Trophoblast cell (in vitro differentiated cells and primary cell): ENCODE measurements around the gene TRPC4.

Experiments
- DNase-seq, 2 donors: peaks; one replicate each; pipeline ENCODE4 v3.0.0-alpha.2; 2016
- H2AFZ ChIP-seq: 2 replicates; pipeline ENCODE4 v1.6.1; 2013; ENCODE audit warnings: low read length, moderate library complexity, mild to moderate bottlenecking; ENCODE audit not compliant: insufficient read depth, poor library complexity
- H2AK5ac ChIP-seq: 2 replicates; pipeline ENCODE4 v1.6.1; 2013; ENCODE audit warnings: mild to moderate bottlenecking, low read length
- H2BK120ac ChIP-seq: 2 replicates; pipeline ENCODE4 v1.6.1; 2013; ENCODE audit warnings: low read length, mild to moderate bottlenecking, moderate library complexity; ENCODE audit not compliant: insufficient read depth, poor library complexity
- H2BK12ac ChIP-seq: 2 replicates; pipeline ENCODE4 v1.6.1; 2013; ENCODE audit warnings: mild to moderate bottlenecking, low read length, moderate library complexity
- H2BK5ac ChIP-seq: 2 replicates; pipeline ENCODE4 v1.6.1; 2013; ENCODE audit warnings: low read length, low read depth, moderate library complexity, mild to moderate bottlenecking; ENCODE audit not compliant: poor library complexity
- H3K14ac ChIP-seq: 2 replicates; pipeline ENCODE4 v1.6.1; 2013; ENCODE audit warnings: mild to moderate bottlenecking, low read length
- H3K18ac ChIP-seq: 2 replicates; pipeline ENCODE4 v1.6.1; 2013; ENCODE audit warnings: mild to moderate bottlenecking, low read length
- H3K23ac ChIP-seq: 2 replicates; pipeline ENCODE4 v1.6.1; 2013; ENCODE audit warnings: low read length
- H3K27ac ChIP-seq: 2 replicates; pipeline ENCODE4 v1.5.1; 2013; ENCODE audit warnings: low read depth, mild to moderate bottlenecking, inconsistent platforms, low read length, moderate library complexity
- H3K27me3 ChIP-seq: 2 replicates; pipeline ENCODE4 v1.6.1; 2013; ENCODE audit warnings: inconsistent platforms, mild to moderate bottlenecking, low read length, moderate library complexity; ENCODE audit not compliant: insufficient read depth
- H3K36me3 ChIP-seq, 2 experiments: 1 replicate in 1 of 2; 2 replicates in 1 of 2; pipeline ENCODE4 v1.6.1; 2013; ENCODE audit warnings: low read length in 2 of 2, mild to moderate bottlenecking in 2 of 2, moderate library complexity in 1 of 2; ENCODE audit not compliant: insufficient read depth in 2 of 2, control insufficient read depth in 1 of 2
- H3K4ac ChIP-seq: 2 replicates; pipeline ENCODE4 v1.6.1; 2013; ENCODE audit warnings: low read depth, mild to moderate bottlenecking, low read length, moderate library complexity
- H3K4me1 ChIP-seq, 2 experiments: 1 replicate in 1 of 2; 2 replicates in 1 of 2; pipeline ENCODE4 v1.6.1; 2013; ENCODE audit warnings: low read length in 2 of 2, mild to moderate bottlenecking in 2 of 2, moderate library complexity in 1 of 2; ENCODE audit not compliant: insufficient read depth in 2 of 2, control insufficient read depth in 1 of 2
- H3K4me2 ChIP-seq: 2 replicates; pipeline ENCODE4 v1.6.1; 2013; ENCODE audit warnings: inconsistent platforms, mild to moderate bottlenecking, low read length, moderate library complexity
- H3K4me3 ChIP-seq: 2 replicates; pipeline ENCODE4 v1.5.1; 2013; ENCODE audit warnings: mild to moderate bottlenecking, low read depth, low read length, inconsistent platforms
- H3K79me1 ChIP-seq: one replicate; pipeline ENCODE4 v1.6.1; 2013; ENCODE audit warnings: low read length
- H3K79me2 ChIP-seq: 2 replicates; pipeline ENCODE4 v1.6.1; 2013; ENCODE audit warnings: low read length, mild to moderate bottlenecking; ENCODE audit not compliant: control insufficient read depth, insufficient read depth, poor library complexity
- H3K9ac ChIP-seq: 2 replicates; pipeline ENCODE4 v1.6.1; 2013; ENCODE audit warnings: mild to moderate bottlenecking, low read length
- H3K9me3 ChIP-seq: 2 replicates; pipeline ENCODE4 v1.6.1; 2013; ENCODE audit warnings: low read depth, mild to moderate bottlenecking, control low read depth, inconsistent platforms, low read length; ENCODE audit not compliant: insufficient read depth
- H4K12ac ChIP-seq: 2 replicates; pipeline ENCODE4 v1.6.1; 2013; ENCODE audit warnings: low read depth, mild to moderate bottlenecking, low read length, moderate library complexity
- H4K8ac ChIP-seq: 2 replicates; pipeline ENCODE4 v1.6.1; 2013; ENCODE audit warnings: low read depth, mild to moderate bottlenecking, low read length, moderate library complexity
- H4K91ac ChIP-seq: one replicate; pipeline ENCODE4 v1.6.1; 2013; ENCODE audit warnings: low read depth, mild to moderate bottlenecking, low read length, moderate library complexity
- WGBS: extraction: QIAGEN DNeasy Blood & Tissue Kit; methylation state at CpG from one replicate; pipeline ENCODE4 v1.1.7; 2013; ENCODE audit warnings: missing lambda C conversion rate; ENCODE audit not compliant: insufficient read length, insufficient coverage; ENCODE audit errors: extremely low coverage; 5-methylcytosine and 5-hydroxymethylcytosine counted together

Gene TRPC4

GRCh38 chr13:37613236-37613635 lies 256.3 kb downstream of the TRPC4 start:
- Histone ChIP-seq H4K8ac (no peak overlapping the region), H3K36me3 (no peaks in the 10 kb centered on the region), H3K9me3 (no peaks in the 10 kb centered on the region), H3K79me2 (no peaks in the 10 kb centered on the region), H3K23ac (no peak overlapping the region), H3K4ac (no peak overlapping the region), H4K91ac (no peak overlapping the region), H3K4me3 (no peak overlapping the region), H3K79me1 (peaks cover 2% of the 10 kb centered on the region), H2AK5ac (no peak overlapping the region), H2BK5ac (no peak overlapping the region), H2AFZ (no peak overlapping the region), H2BK120ac (no peak overlapping the region), H4K12ac (no peak overlapping the region), H2BK12ac (no peak overlapping the region), H3K18ac (no peak overlapping the region), H3K27me3 (no peaks in the 10 kb centered on the region), H3K9ac (no peak overlapping the region), H3K27ac (no peak overlapping the region), H3K4me1 (peaks cover 2 to 4% of the 10 kb centered on the region in 2 experiments), H3K4me2 (no peak overlapping the region), H3K14ac (no peak overlapping the region)
- WGBS, result no CpG with 5 or more reads among the region's 3 CpGs
- no peak for DNase-seq

- Histone ChIP-seq H3K9me3 (no peaks in the 10 kb centered on the region), H3K18ac (no peak overlapping the region), H3K4me1 (no peaks in the 10 kb centered on the region), H3K14ac (no peak overlapping the region), H3K4me2 (no peak overlapping the region), H3K4me3 (no peak overlapping the region), H2AFZ (no peak overlapping the region), H2BK12ac (no peak overlapping the region), H3K9ac (no peak overlapping the region), H2AK5ac (no peak overlapping the region), H2BK5ac (no peak overlapping the region), H4K12ac (no peak overlapping the region), H2BK120ac (no peak overlapping the region), H4K8ac (no peak overlapping the region), H3K36me3 (no peaks in the 10 kb centered on the region), H3K27ac (no peak overlapping the region), H3K4ac (no peak overlapping the region), H4K91ac (no peak overlapping the region), H3K79me1 (peaks cover 2% of the 10 kb centered on the region), H3K27me3 (no peaks in the 10 kb centered on the region), H3K23ac (no peak overlapping the region), H3K79me2 (no peaks in the 10 kb centered on the region)
- peak in 1 of 2 donors; percentile 13 for DNase-seq
- WGBS, result no CpG with 5 or more reads among the region's 1 CpG
Observed at GRCh38 chr13:37608750-37609339, 260.7 kb downstream of the TRPC4 start.

GRCh38 chr13:37602733-37603381 lies 266.7 kb downstream of the TRPC4 start:
- no peaks in the 10 kb centered on the region for H3K9me3 ChIP-seq
- H3K27ac ChIP-seq, result no peak overlapping the region
- no peaks in the 10 kb centered on the region for H3K4me1 ChIP-seq
- H2AK5ac ChIP-seq, result no peak overlapping the region
- H2AFZ ChIP-seq, result no peak overlapping the region
- H3K79me2 ChIP-seq, result no peaks in the 10 kb centered on the region
- peak in 1 of 2 donors; percentile 36 for DNase-seq
- no peak overlapping the region for H3K4me3 ChIP-seq
- no peaks in the 10 kb centered on the region for H3K27me3 ChIP-seq
- no CpG with 5 or more reads among the region's 5 CpGs for WGBS
- H3K18ac ChIP-seq, result no peak overlapping the region
- no peak overlapping the region for H3K4ac ChIP-seq
- H4K91ac ChIP-seq, result no peak overlapping the region
- no peak overlapping the region for H3K23ac ChIP-seq
- no peak overlapping the region for H3K4me2 ChIP-seq
- no peak overlapping the region for H3K9ac ChIP-seq
- H3K14ac ChIP-seq, result no peak overlapping the region
- H4K12ac ChIP-seq, result no peak overlapping the region
- no peaks in the 10 kb centered on the region for H3K79me1 ChIP-seq
- H3K36me3 ChIP-seq, result no peaks in the 10 kb centered on the region
- H4K8ac ChIP-seq, result no peak overlapping the region
- no peak overlapping the region for H2BK12ac ChIP-seq
- H2BK5ac ChIP-seq, result no peak overlapping the region
- no peak overlapping the region for H2BK120ac ChIP-seq

GRCh38 chr13:37601648-37602440 lies 267.7 kb downstream of the TRPC4 start:
- no peak overlapping the region for H3K23ac ChIP-seq
- H4K8ac ChIP-seq, result no peak overlapping the region
- no peaks in the 10 kb centered on the region for H3K79me1 ChIP-seq
- H3K79me2 ChIP-seq, result no peaks in the 10 kb centered on the region
- no peak for DNase-seq
- H2AK5ac ChIP-seq, result no peak overlapping the region
- no peak overlapping the region for H3K14ac ChIP-seq
- no peak overlapping the region for H2BK5ac ChIP-seq
- no peak overlapping the region for H3K27ac ChIP-seq
- no CpG with 5 or more reads among the region's 3 CpGs for WGBS
- no peaks in the 10 kb centered on the region for H3K9me3 ChIP-seq
- H3K36me3 ChIP-seq, result no peaks in the 10 kb centered on the region
- no peak overlapping the region for H4K91ac ChIP-seq
- no peak overlapping the region for H3K4me3 ChIP-seq
- no peak overlapping the region for H4K12ac ChIP-seq
- H2BK12ac ChIP-seq, result no peak overlapping the region
- H3K4me1 ChIP-seq, result no peaks in the 10 kb centered on the region
- no peak overlapping the region for H2BK120ac ChIP-seq
- no peak overlapping the region for H3K4me2 ChIP-seq
- no peak overlapping the region for H3K4ac ChIP-seq
- H3K9ac ChIP-seq, result no peak overlapping the region
- H2AFZ ChIP-seq, result no peak overlapping the region
- H3K27me3 ChIP-seq, result no peaks in the 10 kb centered on the region
- no peak overlapping the region for H3K18ac ChIP-seq
